Activated T-helper 1 cell treated with anti-CD3 and anti-CD28 coated beads, Interleukin-2, amount 50 U/mL, for 16 hours (primary cell): ENCODE measurements around the gene AQP1.

ENCODE experiments used
- DNase-seq, 2 donors: peaks; one replicate each; pipeline ENCODE4 v3.0.0-alpha.2; 2020; ENCODE audit warnings: low read depth in 1 of 2, low spot score in 1 of 2

AQP1 gene

GRCh38 chr7:30905078-30906012 lies 6.3 kb upstream of the AQP1 start:
- no peak for DNase-seq

GRCh38 chr7:30906014-30906413 lies 5.6 kb upstream of the AQP1 start:
- no peak for DNase-seq

- DNase-seq, result no peak
Measured at GRCh38 chr7:30906515-30907240, 5.0 kb upstream of the AQP1 start.

GRCh38 chr7:30907527-30908267 lies 4.0 kb upstream of the AQP1 start:
- no peak for DNase-seq

GRCh38 chr7:30908681-30909080 lies 3.0 kb upstream of the AQP1 start:
- DNase-seq, result no peak

- no peak for DNase-seq
Measured at GRCh38 chr7:30909431-30909830, 2.2 kb upstream of the AQP1 start.

GRCh38 chr7:30910411-30911073 lies 1.1 kb upstream of the AQP1 start:
- DNase-seq, result no peak

GRCh38 chr7:30911133-30911532 lies 520 bp upstream of the AQP1 start:
- no peak for DNase-seq

GRCh38 chr7:30912021-30912730 lies 523 bp downstream of the AQP1 start:
- no peak for DNase-seq

- DNase-seq, result no peak
Measured at GRCh38 chr7:30912731-30912985, 1.0 kb downstream of the AQP1 start.

GRCh38 chr7:30912986-30913811 lies 1.5 kb downstream of the AQP1 start:
- DNase-seq, result no peak

GRCh38 chr7:30913821-30914515 lies 2.3 kb downstream of the AQP1 start:
- DNase-seq, result no peak

GRCh38 chr7:30914596-30914995 lies 2.9 kb downstream of the AQP1 start:
- no peak for DNase-seq

GRCh38 chr7:30915005-30915601 lies 3.5 kb downstream of the AQP1 start:
- no peak for DNase-seq

- DNase-seq, result no peak
Measured at GRCh38 chr7:30915751-30916150, 4.1 kb downstream of the AQP1 start.

GRCh38 chr7:30916255-30916654 lies 4.6 kb downstream of the AQP1 start:
- no peak for DNase-seq

- no peak for DNase-seq
Measured at GRCh38 chr7:30916767-30917166, 5.1 kb downstream of the AQP1 start.

GRCh38 chr7:30917216-30917893 lies 5.7 kb downstream of the AQP1 start:
- DNase-seq, result no peak
